ENCODE measurements around the gene COL5A1. TPM values are rescaled to one million over a fixed set of nuclear protein-coding genes. Genes with fewer than 3 reads are reported as not detected.

Gene COL5A1
- total RNA-seq, 1 donor = 801 TPM

GRCh38 chr9:134772331-134772730 lies 130.7 kb downstream of the COL5A1 start:
- Histone ChIP-seq H3K27me3 (ENCODE audit: insufficient read depth, low read length) (no peaks in the 10 kb centered on the region), H2AFZ (ENCODE audit: low read length) (no peak overlapping the region), H3K27ac (ENCODE audit: low read depth, low read length) (no peak overlapping the region), H4K20me1 (ENCODE audit: insufficient read depth, low read length) (peaks cover 69% of the 10 kb centered on the region), H3K4me1 (ENCODE audit: insufficient read depth, low read length) (peaks cover 13% of the 10 kb centered on the region), H3K79me2 (ENCODE audit: insufficient read depth, low read length) (peaks cover 30% of the 10 kb centered on the region), H3K4me2 (ENCODE audit: insufficient read depth, low read length) (no peak overlapping the region), H3K36me3 (ENCODE audit: insufficient read depth, low read length) (peaks cover 99% of the 10 kb centered on the region), H3K9me3 (ENCODE audit: low read depth, low read length) (no peaks in the 10 kb centered on the region), H3K4me3 (ENCODE audit: insufficient read depth, low read length) (no peak overlapping the region)
- no peak for TF ChIP-seq CTCF (IDR thresholded peaks at IDR 0.05; ENCODE audit: extremely low read depth, low read depth, low read length)
- no peak for DNase-seq (ENCODE audit: insufficient read length, low spot score, missing footprints)

- Histone ChIP-seq H4K20me1 (ENCODE audit: insufficient read depth, low read length) (peaks cover 71% of the 10 kb centered on the region), H3K36me3 (ENCODE audit: insufficient read depth, low read length) (peaks cover 98% of the 10 kb centered on the region), H3K9me3 (ENCODE audit: low read depth, low read length) (no peaks in the 10 kb centered on the region), H3K79me2 (ENCODE audit: insufficient read depth, low read length) (peaks cover 20% of the 10 kb centered on the region), H3K4me3 (ENCODE audit: insufficient read depth, low read length) (no peak overlapping the region), H3K4me2 (ENCODE audit: insufficient read depth, low read length) (no peak overlapping the region), H3K27me3 (ENCODE audit: insufficient read depth, low read length) (no peaks in the 10 kb centered on the region), H3K27ac (ENCODE audit: low read depth, low read length) (no peak overlapping the region), H3K4me1 (ENCODE audit: insufficient read depth, low read length) (peaks cover 13% of the 10 kb centered on the region), H2AFZ (ENCODE audit: low read length) (no peak overlapping the region)
- no peak for DNase-seq (ENCODE audit: insufficient read length, low spot score, missing footprints)
- no peak for TF ChIP-seq CTCF (IDR thresholded peaks at IDR 0.05; ENCODE audit: extremely low read depth, low read depth, low read length)
Observed at GRCh38 chr9:134773842-134774241, 132.2 kb downstream of the COL5A1 start.

GRCh38 chr9:134774410-134774809 lies 132.8 kb downstream of the COL5A1 start:
- H3K36me3 ChIP-seq (ENCODE audit: insufficient read depth, low read length) = peaks cover 99% of the 10 kb centered on the region

More at GRCh38 chr9:134774410-134774809, 132.8 kb downstream of the COL5A1 start:
- Histone ChIP-seq H3K4me3 (ENCODE audit: insufficient read depth, low read length) (no peak overlapping the region), H3K9me3 (ENCODE audit: low read depth, low read length) (no peaks in the 10 kb centered on the region), H2AFZ (ENCODE audit: low read length) (no peak overlapping the region), H3K79me2 (ENCODE audit: insufficient read depth, low read length) (peaks cover 17% of the 10 kb centered on the region), H3K4me1 (ENCODE audit: insufficient read depth, low read length) (peaks cover 13% of the 10 kb centered on the region), H3K4me2 (ENCODE audit: insufficient read depth, low read length) (no peak overlapping the region), H4K20me1 (ENCODE audit: insufficient read depth, low read length) (peaks cover 72% of the 10 kb centered on the region), H3K27ac (ENCODE audit: low read depth, low read length) (no peak overlapping the region), H3K27me3 (ENCODE audit: insufficient read depth, low read length) (no peaks in the 10 kb centered on the region)
- no peak for TF ChIP-seq CTCF (IDR thresholded peaks at IDR 0.05; ENCODE audit: extremely low read depth, low read depth, low read length)
- DNase-seq (ENCODE audit: insufficient read length, low spot score, missing footprints) = no peak

Measured in osteoblast (primary cell).